Hematopoietic multipotent progenitor cell treated with erythropoietin and hydrocortisone succinate and interleukin-3 and kit ligand, for 17 days (in vitro differentiated cells): ENCODE measurements around the gene EIF2B5.
"Not testable (repeated sequence)": the region's sequence is repeated elsewhere in the genome, so short reads cannot be mapped to it uniquely, and the experiment has no call there.

ENCODE experiments used
- DNase-seq: peaks from one replicate; pipeline ENCODE4 v3.0.0-alpha.2; 2015; ENCODE audit warnings: low spot score

The EIF2B5 gene

GRCh38 chr3:184135149-184135910 lies at the start of gene EIF2B5:
Gene EIF2B5, plus strand, starts transcription at chr3:184135358. Its CDS starts 28 bp downstream, at chr3:184135386.
- peak; percentile 82 for DNase-seq

- DNase-seq: no peak
Measured at GRCh38 chr3:184085389-184085852, 49.7 kb upstream of the EIF2B5 start.

GRCh38 chr3:184092199-184092598 lies 43.0 kb upstream of the EIF2B5 start:
- no peak for DNase-seq

GRCh38 chr3:184096811-184097383 lies 38.3 kb upstream of the EIF2B5 start, which contains the start of gene HTR3E:
Gene HTR3E, plus strand, starts transcription at chr3:184097064. Its CDS starts 466 bp downstream, at chr3:184097530.
- no peak for DNase-seq

DNA sequence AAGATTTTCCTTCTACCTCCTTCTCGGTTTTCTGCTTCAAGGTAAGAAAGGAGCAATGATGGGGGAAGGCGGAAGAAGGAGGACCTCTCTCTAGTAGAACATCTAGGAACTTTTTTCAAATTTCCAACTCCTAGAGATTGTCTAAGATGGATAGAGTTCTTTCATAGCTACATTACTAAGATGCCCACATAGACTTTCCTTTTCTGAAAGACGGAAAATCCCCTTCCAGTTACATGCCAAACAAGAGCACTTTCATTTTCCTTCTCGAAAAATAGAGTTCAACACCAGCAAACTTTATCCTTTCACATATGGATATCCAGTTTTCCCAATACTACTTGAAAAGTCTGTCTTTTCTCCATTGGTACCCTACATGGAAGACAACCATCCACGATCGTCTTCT lies 37.6 kb upstream of the EIF2B5 start:
- DNase-seq: no peak

DNA sequence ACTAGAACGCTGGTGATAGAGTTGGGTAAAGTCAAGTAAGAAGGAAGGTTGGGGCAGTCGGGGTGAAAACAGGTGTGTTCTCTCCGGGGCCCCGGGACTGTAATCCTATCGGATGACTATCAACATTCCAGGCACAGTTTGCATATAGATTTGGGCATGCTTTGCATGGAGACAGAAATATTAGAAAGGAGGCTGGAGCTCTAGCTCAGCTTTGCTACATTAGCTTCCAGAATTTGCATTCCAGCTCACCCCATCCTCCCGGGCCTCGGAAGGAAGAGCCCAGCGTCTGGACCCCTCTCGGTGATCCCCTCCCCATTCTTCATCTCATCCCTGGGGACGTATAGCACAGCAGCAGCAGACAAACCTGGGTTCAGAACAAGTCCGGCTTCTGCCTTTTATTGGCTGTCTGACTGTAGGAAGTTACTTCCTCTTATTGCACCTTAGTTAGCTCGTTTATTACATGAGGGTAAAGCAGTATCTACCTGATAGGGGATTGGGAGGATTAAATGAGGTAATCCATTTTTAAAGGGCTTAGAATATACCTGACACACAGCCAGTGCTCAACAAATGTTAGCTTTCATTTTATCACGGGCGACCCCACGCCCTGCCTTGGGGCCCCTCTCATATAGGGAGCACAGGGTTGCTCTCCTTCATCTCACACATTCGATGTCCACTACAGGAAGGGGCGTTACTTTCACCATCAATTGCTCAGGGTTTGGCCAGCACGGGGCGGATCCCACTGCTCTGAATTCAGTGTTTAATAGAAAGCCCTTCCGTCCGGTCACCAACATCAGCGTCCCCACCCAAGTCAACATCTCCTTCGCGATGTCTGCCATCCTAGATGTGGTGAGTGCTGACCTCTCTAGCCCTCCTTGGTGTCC lies 35.1 kb upstream of the EIF2B5 start:
- DNase-seq: no peak

DNA sequence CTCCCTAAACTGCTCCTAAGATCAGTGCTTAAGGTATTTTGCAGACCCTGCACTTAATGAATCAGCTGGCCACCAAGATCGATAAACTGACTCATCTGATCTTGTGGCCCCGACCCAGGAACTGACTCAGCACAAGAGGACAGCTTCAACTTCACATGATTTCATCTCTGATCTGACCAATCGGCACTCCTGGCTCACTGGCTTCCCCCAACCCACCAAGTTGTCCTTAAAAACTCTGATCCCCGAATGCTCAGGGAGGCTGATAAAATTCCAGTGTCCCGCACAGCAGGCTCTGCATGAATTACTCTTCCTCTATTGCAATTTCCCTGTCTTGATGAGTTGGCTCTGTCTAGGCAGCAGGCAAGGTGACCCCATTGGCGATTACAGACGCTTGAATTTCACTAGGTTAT lies 24.8 kb upstream of the EIF2B5 start:
- DNase-seq: no peak

DNA sequence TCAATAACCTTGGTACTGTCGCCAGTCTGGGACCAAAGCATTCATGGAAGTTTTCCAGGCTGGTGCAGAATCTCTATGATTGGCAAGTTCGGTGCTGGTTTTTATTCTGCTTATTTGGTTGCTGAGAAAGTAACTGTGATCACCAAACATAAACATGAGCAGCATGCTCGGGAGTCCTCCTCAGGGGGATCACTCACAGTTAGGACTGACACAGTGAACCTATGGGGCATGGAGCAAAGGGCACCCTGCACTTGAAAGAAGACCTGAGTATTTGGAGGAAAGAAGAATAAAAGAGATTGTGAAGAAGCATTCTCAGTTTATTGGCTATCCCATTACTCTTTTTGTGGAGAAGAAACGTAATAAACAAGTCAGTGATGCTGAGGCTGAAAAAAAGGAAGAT lies 19.1 kb upstream of the EIF2B5 start:
- no peak for DNase-seq

- DNase-seq: no peak
Measured at GRCh38 chr3:184117636-184118035, 17.5 kb upstream of the EIF2B5 start.

GRCh38 chr3:184121031-184121430 lies 14.1 kb upstream of the EIF2B5 start:
- DNase-seq: not testable (repeated sequence)

- no peak for DNase-seq
Measured at GRCh38 chr3:184126006-184126405, 9.2 kb upstream of the EIF2B5 start.

DNA sequence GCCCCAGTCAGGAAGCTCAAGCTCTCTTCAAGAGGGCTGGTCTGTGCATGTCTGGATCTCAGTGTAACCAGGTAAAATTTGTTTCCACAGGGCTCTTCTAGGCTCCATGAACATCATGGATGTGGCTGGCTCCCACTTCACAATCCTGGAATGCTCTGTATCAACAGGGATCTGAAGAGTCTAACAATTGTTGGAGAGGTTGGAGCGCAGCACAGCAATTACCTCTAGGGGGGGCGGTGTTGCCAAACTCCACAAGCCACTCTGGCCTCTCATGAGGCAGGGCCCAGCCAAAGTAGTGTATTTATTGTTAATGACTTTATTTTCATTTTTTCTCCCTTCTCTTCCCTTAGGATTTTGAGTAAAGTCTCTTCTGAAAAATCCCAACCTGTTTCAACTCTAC lies 6.1 kb upstream of the EIF2B5 start:
- DNase-seq: peak; percentile 36

DNA sequence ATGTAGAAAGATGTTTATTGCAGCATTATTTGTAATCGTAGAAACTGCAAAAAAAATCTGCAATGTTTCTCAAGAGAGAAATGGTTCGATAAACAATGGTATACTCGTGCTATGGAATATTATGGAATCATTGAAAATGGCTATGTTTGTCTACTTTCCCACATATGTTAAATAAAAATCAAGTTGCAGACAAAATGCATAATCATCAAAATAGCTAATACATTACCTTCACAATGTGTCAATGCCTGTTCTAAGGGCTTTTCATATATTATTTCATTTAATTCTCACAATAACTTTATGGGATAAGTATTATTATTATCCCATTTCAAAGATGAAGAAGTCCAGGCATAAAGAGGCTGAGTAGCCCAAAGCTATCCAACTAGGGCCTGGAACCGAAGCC lies 2.2 kb upstream of the EIF2B5 start:
- no peak for DNase-seq

DNA sequence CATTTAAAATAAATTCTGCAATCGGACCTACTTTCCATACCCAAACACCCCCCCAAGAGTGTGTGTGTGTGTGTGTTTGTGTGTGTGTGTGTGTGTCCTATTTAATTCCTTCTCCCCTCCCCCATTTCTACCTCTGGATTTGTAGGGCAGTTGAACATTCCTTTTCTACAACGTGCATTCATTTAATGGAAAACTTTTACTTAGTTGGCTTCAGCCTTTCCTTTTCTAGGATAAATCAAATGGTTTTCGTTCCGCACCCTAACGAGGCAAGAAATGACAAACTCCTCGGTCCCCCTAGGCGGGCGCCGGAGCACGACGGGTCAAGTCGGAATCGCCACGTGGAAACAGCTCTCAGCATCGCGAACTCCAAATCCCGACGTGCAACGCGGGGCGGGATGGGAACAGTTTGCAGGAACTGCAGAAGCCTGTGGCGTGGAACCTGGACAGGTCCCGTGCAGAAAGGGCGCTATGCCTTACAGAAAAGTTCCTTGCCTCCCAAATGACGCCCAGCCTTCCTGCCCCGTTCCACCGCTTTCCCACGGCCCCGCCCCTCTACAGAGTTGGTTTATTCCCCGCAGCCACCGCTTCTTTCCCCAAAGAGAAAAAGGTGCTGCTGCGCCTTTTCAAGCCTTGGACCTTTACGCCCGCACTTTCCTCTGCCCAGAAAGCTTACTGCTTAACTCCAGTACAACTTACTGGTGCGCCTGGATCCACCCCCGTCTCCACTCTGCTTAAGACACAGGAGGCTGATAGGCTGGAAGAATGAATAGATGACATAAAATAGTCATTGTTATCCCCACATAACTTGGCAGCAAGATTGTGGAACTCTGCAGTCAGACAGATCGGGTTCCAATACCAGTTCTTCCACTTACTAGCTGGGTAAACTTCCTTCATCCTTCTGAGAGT lies 1.1 kb upstream of the EIF2B5 start:
- DNase-seq: peak; percentile 17

DNA sequence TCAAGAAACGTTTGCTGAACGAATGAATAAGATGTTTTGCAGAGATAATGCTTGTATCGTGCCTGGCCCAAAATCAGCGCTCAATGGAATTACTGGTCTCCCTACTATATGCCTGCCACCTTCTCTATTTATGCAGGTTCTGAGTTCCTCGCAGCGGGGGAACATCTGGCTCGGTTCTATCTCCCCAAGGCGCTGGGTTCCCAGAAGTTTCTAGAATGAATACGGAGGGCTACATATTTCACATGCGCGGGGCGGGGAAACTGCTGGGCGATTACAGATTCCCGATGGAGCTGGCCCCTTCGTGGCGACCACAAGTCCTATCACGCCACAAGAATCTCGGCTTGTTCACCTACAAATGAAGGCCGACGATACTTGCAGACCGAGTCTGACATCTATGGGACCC lies 411 bp upstream of the EIF2B5 start:
- DNase-seq: no peak

- DNase-seq: no peak
Measured at GRCh38 chr3:184135911-184136260, 728 bp downstream of the EIF2B5 start.

GRCh38 chr3:184140436-184140835 lies 5.3 kb downstream of the EIF2B5 start:
- DNase-seq: no peak

GRCh38 chr3:184142199-184142598 lies 7.0 kb downstream of the EIF2B5 start:
- no peak for DNase-seq

DNA sequence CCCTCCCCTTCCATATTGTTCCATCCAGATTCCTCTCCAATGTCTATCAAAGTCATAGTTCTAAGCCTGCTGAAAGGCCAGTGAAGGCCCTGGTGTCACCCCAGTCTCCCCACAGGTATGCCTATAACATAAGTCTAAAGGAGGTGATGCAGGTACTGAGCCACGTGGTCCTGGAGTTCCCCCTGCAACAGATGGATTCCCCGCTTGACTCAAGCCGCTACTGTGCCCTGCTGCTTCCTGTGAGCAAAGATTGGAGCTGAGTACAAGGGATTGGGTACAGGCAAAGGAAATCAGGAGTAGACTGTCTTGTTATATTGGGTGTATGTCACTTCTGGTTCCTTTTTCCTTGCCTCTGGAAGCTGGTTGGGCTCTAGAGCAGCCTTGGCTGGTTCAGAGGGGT lies 8.2 kb downstream of the EIF2B5 start:
- no peak for DNase-seq

DNA sequence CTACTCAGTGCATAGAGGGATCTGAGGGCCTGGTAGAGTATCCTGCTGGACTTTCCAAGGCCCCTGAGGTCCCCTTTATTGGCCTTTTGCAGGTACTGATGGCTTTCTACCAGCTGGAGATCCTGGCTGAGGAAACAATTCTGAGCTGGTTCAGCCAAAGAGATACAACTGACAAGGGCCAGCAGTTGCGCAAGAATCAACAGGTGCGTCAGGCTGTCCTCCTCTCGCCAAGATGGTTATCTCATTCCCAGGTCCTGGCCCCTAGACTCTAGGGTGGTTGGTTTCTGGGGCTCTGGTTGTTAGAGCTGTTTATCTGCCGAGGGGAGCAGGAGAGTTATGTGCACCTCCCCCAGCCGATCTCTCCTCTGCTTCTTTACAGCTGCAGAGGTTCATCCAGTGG lies 9.3 kb downstream of the EIF2B5 start:
- no peak for DNase-seq

DNA sequence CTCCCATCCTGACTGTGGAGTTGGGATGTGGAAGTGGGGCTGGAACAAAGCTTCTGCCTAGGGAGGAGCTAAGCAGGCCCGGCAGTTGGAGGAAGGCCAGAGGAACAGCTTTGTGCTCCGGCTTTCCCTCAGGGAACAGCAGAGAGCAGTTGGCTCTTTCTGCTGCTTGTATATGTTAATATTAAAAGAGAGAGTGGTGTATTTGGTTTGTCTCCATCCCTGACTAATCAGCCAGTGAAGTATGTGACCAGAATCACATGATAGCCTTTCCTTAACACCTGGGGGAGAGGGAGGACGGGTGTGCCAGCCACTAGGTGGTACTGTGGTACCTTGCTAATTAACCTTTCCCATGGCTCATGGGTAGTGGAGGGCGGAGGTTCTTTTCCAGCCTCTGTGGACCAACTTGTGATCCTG lies 10.0 kb downstream of the EIF2B5 start:
- peak; percentile 72 for DNase-seq
